Eye (tissue), 1 donor: ENCODE data around the gene MYB.
A peak's percentile ranks its signal among the peaks of the same experiment; 100 is the strongest.

Experiments used
- DNase-seq: peaks from one replicate; pipeline ENCODE4 v3.0.0-alpha.2; 2015

Gene MYB

GRCh38 chr6:135191508-135192255 is 10.6 kb downstream of the MYB start:
- DNase-seq, result no peak

- DNase-seq, result no peak
Measured at GRCh38 chr6:135192256-135193174, 11.4 kb downstream of the MYB start.

DNA sequence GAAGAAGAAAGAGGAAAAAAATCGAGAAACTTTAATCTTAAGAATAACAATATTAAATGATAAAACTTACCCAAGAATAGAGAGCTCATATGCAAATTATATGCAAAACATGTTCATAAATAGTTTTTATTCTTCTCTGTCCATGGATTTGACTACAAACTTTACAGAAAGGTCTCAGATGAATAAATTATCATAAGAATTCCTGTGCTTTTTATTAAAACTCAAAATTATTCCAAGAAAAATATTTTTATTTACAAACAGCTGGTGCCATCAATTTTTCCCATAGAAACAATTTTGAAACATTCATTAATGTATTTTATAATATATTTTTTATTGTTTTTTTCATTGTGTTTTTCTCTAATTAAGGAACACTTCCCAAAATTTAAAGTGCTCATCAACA is 12.1 kb downstream of the MYB start:
- DNase-seq, result no peak

DNA sequence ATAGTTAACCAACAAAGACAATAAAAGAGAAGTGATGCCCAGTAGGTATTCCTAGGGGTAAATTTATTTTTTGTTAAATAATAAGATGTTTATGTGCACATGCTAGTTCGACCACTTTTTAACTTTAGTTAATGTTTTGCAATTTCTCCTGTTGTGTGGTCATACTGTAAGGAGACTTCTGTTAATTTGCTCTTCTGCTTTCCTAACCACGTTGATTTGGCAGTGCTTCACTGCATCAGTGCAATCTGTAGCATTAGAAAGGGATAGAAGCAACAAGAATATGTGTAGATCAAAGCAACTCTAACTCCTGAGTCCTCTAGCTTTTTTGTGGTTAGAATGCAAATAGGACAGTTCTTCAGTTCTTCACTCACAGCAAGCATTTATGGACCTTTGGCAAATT is 13.9 kb downstream of the MYB start:
- no peak for DNase-seq

GRCh38 chr6:135195522-135195921 is 14.4 kb downstream of the MYB start:
- no peak for DNase-seq

- DNase-seq, result no peak
Measured at GRCh38 chr6:135196739-135197510, 15.8 kb downstream of the MYB start.

GRCh38 chr6:135202836-135203235 is 21.7 kb downstream of the MYB start:
- no peak for DNase-seq

DNA sequence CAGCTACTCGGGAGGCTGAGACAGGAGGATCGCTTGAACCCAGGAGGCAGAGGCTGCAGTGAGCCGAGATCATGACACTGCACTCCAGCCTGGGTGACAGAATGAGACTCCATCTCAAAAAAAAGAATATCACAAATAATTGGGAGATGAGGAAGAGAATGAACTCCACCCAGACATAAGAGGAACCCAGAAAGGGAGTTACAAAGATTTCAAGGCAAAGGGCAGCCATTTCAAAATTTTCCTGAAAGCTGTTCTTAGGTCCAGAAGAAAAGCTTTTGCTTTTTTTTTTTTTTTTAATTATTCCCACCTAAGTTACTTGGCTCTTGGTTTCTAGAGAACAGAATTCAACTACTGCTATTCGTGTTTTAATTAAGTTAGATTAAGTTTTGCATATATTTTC is 23.8 kb downstream of the MYB start:
- DNase-seq, result no peak

DNA sequence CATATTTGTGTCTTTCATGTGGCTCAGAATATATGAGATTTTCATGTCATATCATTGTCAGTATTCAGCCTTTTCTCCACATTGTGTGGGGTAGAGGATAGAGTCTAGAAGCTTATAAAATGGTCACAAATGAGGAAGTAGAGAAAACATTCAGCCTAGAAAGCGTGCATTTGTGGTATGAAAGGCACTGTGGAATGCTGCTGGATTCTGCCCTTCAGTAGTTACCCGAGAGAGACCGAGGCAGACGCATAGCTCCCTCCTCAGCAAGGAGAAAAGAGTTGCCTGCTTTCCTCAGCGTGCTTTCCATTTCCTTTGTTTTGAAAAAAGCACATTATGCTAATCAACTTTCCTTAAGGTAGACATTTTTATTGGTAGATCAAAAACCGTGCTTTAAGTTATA is 28.7 kb downstream of the MYB start:
- DNase-seq, result no peak

GRCh38 chr6:135210632-135211305 is 29.7 kb downstream of the MYB start:
- DNase-seq, result no peak

- DNase-seq, result no peak
Measured at GRCh38 chr6:135211306-135211702, 30.2 kb downstream of the MYB start.

DNA sequence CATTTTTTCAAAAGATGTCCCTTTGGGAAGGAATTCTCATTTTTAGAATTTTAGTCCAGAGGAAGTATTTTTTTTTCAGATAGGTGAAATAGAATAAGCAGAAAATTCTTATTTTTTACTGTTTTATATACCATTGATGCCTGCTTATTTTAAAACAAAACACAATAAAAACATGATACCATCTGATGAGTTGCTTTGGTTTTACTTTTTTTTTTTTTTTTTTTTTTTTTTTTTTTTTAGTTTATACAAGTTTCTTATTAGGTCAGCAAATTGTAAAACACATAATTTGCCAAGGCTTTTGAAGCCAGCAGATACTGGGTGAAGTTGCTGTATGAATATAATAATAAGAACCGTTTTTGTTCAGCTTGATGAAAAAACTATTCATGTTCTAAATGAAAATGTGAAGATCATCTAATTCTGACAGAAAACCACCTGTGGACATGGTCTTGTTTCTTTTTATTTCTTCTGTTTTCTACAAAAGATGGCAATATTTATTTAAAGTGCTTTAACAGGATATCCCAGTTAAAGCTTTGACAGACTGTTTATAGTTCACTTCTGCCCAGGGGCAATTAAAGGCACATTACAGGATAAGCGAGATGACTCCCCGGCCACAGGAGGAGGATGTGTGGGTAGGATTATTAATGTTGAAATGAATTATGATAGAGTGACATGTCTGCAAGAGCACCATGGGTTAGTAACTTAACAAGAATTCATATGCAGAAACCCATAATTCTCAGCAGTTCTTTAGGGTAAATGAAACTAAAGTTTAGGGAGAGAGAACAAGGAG is 31.1 kb downstream of the MYB start:
- DNase-seq, result peak; percentile 38

DNA sequence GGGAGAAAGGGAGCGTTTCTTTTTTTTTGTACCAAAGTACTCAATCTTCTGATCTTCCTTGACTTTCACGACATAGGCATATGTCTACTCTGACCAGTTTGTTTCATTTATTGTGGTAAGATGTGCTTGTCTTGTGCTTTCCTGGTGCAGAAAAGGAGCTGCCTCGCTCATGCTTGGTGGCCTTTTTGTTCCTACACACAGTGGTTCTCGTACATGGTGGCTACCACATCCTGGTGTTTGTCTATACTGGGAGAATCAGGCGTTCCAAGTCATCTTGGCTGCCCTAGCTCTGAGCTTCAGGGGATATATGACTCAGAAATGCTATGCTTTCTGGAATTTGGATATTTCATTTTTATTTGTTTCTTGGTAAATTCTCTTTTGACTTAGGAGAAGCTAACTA is 31.8 kb downstream of the MYB start:
- DNase-seq, result no peak

GRCh38 chr6:135213616-135214015 is 32.5 kb downstream of the MYB start:
- DNase-seq, result no peak

- DNase-seq, result no peak
Measured at GRCh38 chr6:135215160-135215559, 34.1 kb downstream of the MYB start.

DNA sequence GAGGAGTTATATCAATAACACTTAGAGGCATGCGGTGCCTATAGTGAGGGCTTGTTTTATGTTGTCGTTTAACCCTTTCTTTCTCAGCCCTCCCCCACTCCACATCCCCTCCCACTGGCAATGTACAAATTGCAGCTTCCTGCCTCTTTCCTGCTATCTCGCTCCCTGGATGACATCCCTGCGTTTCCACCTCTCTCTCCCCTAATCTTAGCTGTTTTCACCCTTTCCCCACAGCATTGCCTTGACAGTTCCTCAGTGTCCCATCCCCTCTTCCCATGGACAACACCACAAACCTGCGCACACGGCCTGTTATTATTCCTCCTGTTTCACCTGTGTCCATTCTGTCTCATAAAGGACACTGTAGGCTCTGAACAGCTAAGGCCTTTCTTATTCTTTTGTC is 34.5 kb downstream of the MYB start:
- no peak for DNase-seq

GRCh38 chr6:135217663-135218062 is 36.6 kb downstream of the MYB start:
- DNase-seq, result no peak

DNA sequence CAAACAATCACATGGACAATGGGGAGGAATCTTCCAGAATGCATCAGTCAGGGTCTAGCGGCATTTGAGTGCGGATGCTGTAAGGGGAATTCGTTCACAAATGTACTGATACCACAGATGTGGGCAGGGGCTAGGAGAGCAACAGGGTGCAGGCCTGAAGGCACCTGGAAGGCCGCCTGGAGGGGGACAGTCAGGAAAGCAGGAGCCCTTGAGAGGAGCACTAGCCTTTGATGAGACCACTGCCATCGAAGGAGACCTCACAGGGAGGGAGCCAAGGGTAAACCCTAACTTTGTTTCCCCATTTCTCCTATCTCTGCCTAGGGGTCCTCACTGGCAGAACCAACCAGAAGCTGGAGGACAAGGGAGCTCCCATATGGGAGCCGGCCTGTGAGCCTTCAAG is 38.2 kb downstream of the MYB start:
- no peak for DNase-seq

DNA sequence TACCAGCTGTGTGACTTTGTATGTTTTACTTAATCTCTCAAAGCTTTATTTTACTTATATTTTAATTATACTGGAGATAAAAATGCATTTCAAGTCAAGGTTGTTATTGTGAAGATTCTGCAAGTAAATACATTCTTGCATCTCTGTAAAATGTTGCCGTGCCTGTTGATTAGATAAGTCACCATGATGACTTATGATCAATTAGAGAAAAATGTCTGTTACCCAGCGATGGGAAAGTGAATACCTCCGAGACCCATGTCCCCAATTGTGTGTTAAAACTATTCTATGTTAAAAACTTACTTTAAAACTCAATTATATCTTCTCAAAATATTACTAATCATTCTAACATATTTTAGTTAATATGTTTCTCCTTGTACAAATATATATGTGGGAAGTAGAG is 39.9 kb downstream of the MYB start:
- no peak for DNase-seq

DNA sequence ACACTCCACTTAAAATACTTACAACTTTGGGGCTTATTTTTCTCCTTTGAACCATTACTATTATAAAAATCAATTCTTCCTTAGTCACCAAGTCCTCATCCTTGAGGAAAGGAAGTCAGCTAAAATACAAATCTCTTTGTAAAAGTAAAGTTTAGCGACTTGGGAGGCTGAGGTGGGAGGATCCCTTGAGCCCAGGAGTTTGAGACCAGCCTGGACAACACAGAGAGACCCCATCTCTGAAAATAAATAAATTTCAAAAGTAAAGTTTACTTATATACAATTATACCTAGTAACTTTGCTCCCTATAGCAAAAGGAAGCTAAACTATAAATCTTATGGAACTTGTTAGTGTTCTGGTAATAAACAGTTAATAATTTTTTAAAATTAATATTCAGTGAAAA is 40.4 kb downstream of the MYB start:
- DNase-seq, result no peak

- DNase-seq, result no peak
Measured at GRCh38 chr6:135222623-135223022, 41.5 kb downstream of the MYB start.

DNA sequence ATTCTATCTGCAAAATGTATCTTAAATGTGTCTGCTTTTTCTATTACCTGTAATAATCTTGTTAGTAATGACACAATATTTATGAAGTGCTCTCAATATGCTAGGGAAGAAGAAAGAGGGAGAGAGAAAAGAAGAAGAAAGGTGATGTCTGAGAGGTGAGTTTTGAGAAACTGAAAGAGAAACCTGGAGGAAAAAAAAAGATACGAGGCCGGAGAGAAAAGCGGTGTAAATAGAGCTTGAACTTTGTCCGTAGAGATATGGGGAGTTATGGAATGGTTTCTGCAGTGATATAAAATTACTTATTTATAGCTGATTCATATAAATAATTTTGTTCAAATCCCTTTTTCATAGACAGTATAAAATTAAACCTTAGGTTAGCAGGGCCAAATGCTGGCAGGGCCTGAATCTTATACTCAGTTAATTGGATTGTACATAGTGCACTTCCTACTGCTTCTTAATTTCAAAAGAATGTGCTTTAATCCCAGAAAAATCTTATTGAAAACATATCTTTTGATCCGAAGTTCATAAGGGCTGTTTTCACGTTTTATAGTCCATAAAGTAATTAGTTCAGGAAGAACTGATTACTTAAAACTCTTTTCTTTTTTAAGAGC is 43.0 kb downstream of the MYB start:
- DNase-seq, result no peak
